Erythroblast (primary cell): ENCODE measurements around the gene RNASE7.

Experiments
- GATA1 ChIP-seq: IDR thresholded peaks from 2 replicates; pipeline ENCODE4 v1.6.1; 2011; ENCODE audit warnings: low read depth, mild to moderate bottlenecking, control low read depth, low read length, moderate library complexity
- POLR2A ChIP-seq: IDR thresholded peaks from 2 replicates; pipeline ENCODE4 v1.6.1; 2011; ENCODE audit warnings: mild to moderate bottlenecking, low read length

GRCh38 chr14:21049271-21049673 is 7.1 kb downstream of the RNASE7 start:
- TF ChIP-seq POLR2A (no peak), GATA1 (no peak)
